Hematopoietic multipotent progenitor cell (in vitro differentiated cells): ENCODE data around the gene LRP3. TPM values are rescaled to one million over a fixed set of nuclear protein-coding genes. Genes with fewer than 3 reads are reported as not detected.
A peak's percentile ranks its signal among the peaks of the same experiment; 100 is the strongest.

Source experiments
- DNase-seq, 3 donors: peaks; one replicate each; pipeline ENCODE4 v3.0.0-alpha.2; 2011 to 2015; ENCODE audit warnings: low read depth in 2 of 3, low spot score in 2 of 3
- total RNA-seq: library from RNA; depleted of rRNA; stranded (reverse); fragments of >200 nt; gene quantifications from one replicate; pipeline ENCODE4 v1.2.3, GENCODE V29; 2012

The LRP3 gene
- total RNA-seq, 1 donor = 6.7 TPM

DNA sequence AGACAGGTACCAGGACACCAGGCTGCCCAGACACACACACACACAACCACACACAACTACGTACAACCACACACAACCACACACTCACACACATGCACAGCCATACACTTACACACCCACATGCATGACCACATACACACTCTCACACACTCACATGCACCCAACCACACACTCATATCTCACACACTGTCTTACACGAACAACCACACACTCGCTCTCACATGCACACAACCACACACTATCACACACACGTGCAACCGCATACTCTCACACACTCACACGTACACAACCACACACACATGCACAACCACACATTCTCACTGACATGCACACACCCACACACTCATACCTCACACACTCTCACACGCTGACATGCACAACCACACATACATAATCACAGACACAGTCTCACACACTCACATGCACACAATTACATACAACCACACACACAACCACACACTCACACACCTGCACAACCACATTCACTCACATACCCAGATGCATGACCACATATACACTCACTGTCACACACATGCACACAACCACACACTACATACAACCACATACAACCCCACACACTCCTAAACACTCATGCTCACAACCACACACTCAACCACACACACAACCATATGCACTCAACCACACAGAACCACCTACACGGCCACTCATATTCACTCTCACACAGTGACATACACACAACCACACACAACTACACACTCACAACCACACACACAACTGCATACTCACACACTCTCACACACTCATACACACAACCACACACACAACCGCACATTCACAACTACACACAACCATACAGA, 39.1 kb downstream of the LRP3 start:
- DNase-seq = no peak

DNA sequence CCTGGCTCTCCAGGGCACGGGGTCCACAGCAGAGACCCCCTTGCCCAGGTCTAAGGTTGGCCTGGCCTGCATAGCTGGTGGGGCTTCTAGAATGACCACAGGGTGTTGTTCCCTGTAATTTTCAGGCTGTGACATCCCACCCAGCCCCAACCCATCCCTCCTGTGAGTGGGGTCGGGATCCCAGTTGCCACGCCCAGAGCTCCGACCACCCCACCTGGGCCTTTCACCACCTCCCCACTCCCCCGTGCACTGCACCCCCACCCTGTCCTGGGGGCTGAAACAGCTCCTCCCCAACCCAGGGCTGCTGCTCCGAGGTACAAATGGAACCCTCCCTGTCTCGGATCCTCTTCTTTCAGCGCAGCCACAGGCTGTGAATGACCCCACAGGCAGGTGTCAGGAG, 40.0 kb downstream of the LRP3 start:
- no peak for DNase-seq

DNA sequence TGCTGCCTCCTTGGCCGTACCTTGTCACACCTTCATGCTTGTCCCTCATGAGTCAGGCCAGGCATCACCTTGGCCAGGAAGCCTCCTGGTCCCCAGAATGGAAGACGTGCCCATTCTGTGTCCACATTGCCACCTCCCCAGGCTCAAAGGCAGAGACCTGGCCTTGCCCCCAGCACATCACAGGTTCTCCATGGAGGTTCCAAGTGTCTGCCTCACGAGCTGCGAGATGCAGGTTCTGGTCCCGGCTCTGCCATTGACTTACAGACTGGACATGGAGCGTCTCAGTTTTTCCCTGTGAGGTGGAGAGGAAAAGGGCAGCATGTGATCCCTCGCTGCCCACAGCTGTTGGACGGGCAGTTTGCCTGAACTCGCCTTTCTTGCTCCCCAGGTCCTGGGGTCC, 40.6 kb downstream of the LRP3 start:
- no peak for DNase-seq

DNA sequence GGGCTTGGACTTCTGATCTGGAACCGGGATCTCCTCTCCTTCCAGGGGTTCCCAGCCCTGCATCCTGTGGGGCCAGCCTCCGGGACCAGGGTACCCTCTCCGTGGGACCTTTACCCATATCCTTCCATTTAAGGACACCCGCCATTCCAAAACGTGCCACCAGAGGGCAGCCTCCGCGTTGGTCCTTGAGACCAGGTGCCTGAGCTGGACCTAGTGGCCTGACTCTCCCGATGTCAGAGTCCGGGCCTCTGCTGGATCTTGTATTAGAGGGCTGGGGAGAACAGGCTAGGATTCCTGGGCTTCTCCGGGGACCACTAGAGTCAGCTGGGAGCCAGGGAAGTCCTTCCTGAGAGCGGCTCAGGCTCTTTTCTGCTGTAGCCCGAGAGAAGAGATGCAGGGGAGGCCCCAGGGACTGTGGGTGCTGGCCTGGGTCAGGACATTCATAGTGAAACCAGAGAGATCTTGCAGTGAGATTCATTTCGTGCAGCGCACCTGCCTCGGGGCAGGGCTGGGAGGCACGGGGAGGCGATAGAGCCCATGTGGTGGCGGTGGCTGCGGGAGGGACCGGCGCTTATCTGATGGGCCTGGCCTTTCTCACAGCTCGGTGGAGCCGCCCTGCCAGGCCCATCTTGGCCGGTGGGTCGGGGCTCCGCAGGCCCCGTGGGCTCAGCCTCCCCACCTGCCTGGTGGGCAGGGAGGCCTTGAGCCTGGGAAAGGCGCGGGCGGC, 41.3 kb downstream of the LRP3 start:
- DNase-seq = peak; percentile 52 to 77 (median 55)

DNA sequence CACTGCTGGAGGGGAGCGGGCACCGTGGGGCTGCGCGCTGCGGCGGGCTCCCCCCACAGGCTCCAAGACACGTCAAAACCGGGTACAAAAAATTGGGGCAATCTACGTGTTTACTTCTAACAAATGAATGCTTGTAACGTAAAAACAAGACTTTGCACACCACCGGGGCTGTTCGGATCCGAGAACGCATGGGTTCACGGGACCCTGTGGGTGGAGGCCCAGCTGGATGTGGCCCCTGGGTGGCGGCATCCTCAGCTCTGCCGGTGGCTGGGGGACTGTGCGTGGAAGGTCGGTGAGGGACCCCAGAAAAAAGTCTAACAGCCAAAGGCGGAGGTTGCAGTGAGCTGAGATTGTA, 41.8 kb downstream of the LRP3 start:
- DNase-seq = no peak

DNA sequence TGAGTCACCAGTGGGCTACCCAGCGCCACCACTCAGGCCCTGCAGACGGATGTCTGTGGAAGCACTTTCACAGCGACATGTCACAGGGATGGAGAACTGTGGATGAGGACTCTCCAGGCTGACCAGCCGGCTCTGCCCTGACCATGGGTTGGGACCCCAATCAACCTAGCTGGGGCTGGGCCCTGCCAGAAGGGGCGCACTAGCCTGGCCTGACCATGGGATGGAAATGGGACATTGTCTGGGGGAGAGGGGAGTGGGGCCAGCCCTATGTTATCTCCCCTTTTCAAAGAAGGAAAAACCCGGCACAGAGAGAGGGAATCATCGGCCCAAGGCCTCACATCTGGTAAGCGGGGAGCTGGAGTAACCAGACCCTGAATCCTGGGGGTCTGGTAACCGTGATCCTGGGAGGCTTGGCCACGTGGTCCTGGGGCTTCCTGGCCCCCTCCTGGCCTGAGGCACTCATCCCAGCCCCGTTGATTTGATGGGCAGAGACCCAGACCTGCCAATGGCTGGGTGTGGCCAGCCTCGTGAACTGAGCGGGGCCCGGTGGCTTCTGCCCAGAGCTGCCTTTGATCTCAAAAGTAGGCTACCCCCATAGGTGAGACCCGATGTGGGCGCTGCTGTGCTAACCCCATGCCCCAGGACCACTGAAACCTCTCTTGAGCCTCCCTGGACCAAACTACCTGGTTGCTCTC, 42.7 kb downstream of the LRP3 start:
- DNase-seq = no peak

DNA sequence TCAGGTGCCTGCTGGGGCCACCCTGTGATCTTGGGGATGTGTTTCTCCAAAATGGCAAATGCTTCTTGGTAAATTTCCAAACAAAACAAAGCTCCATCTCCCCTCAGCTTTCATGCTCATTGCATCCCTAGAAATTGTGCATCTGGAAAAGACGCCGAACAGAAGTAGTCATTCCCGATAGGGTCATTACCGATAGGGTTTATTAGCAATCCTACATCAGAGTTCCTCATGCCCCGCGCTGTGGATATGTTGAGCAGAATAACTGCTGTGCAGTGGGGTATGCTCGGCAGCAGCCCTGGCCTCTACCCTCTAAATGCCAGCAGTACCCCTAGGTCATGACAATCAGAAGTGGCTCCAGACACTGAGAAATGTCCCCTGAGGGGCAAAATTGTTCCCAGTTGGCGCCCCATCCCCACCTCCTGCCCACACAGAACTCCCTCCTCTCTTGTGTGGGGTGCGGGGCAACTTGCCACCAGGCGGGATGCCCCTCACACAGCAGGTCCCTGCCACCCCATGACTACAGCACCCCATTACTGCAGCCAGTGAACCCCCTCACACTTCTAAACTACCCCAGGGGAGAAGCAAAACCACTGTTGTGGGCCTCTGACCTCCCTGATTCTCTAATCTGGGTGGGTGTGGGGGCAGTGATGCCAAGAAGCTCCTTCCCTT, 44.5 kb downstream of the LRP3 start:
- DNase-seq = no peak

DNA sequence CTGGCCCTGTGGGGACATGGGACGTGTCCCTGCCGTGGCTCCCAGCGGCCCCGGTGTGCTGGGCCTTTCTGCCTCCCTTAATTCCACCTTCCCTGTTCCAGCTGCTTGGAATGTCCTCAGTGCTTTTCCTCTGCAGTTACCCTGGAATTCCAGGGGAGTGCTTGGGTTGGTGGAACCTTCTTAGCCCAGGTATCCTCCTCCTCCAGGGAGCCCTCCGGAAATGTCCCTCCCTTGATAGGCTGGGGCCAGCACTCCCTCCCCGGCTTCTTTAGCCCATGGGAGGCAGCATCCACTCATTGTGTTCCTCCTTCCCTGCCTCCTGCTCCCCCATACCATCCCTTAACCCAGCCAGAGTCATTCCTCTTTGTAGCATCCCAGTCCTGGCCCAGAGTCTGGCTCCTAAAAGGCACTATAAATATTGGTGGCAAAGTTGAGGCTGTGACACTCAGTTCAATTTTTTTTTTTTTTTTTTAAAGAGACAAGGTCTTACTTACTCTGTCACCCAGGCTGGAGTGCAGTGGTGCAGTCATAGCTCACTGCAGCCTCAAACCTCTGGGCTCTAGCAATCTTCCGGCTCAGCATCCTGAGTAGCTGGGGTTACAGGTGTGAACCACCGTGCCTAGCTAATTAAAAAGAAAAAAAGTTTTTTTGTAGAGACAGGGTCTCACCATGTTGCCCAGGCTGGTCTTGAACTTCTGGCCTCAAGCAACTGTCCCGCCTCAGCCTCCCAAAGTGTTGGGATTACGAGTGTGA, 45.3 kb downstream of the LRP3 start:
- no peak for DNase-seq

DNA sequence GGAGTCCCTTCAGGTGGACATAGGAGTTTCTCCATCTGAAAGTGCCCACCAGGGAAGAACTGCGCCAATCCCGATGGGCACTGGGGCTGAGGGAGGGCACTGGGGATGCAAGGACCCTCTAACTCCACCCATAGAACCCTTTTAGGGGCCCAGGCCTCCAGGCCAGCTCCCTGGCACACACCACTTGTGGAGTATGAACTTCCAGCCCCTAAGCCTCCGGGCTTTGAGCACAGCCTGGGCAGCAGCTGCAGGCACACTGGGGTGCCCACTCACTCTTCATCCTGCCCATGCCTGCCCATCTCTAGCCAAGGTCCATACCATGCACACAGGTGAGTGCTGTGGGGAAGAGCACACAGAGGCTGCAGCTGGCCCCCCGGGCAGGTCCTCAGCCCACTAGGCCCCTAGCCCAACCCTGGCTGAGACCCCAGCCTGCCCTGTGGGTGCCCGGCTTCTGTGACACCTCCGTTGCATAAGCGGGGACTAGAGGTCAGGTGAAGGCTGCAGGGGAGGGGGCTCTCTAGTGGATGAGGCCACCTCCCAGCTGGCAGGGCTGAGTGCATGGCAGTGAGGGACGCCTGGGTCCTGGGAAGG, 46.1 kb downstream of the LRP3 start:
- DNase-seq = no peak

DNA sequence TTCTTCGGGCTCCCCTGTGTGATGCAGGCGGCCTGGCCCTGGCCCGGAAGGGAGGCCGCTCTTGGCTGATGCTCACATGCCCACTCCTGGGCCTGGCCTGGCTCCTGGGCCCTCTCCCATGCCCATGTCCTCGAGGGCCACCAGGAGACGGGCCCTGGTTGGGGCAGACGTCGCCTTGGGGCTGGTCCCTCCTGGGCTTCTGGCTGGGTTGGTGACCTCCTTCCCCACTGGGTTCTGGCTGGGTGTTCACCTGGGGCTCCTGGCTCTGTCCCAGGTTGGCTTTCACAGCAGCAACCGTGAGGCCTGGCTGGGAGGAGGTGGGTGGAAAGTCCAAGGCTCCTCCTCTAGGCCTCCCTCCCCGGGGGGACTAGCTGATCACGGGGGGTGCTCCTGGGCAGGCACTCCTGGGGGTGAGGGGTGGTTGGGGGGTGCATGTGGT, 47.0 kb downstream of the LRP3 start:
- DNase-seq = no peak

DNA sequence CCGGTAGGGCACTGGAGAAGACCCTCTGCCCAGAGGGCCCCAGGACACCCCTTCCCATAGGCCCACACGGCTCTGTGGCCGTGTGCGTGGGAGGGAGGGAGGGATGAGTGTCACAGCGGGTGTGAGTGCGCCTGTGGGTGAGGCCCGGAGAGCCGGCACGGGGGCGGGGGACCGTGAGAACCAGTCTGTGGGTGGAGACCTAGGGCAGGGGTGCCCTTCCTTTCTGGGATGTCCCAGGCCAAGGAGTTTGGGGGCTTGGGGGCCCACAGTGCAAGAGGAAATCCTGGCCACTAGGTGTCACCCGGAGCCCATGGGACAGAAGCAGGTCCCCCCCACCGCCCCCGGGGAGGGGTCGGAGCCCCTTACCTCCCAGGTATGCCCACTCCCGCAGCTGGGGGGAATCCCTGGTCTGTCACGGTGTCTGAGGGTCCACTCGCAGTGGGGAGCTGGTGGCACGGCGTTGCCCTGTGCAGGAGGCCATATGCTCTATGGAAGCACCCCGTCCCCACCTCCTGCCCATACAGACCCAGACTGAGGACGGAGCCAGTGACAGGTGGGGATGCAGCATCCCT, 47.5 kb downstream of the LRP3 start:
- peak in 2 of 3 donors; percentile 49 to 59 for DNase-seq

DNA sequence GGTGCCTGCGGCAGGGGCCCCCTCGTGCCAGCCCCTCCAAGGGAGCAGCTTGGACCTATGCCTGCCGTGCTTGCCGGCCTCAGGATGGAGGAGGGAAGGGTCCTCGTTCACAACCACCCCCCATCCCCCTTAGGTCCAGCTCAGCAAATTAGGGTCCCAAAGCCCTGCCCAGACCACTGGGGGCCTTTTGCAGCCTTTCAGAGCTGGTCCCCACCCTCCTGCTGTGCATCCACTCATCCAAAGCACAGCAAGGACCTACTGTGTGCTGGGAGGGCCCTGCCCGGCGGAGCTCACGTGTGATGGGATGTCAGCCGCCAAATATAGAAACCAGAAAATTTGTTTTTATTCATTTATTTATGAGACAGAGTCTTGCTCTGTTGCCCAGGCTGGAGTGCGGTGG, 48.0 kb downstream of the LRP3 start:
- DNase-seq = no peak

DNA sequence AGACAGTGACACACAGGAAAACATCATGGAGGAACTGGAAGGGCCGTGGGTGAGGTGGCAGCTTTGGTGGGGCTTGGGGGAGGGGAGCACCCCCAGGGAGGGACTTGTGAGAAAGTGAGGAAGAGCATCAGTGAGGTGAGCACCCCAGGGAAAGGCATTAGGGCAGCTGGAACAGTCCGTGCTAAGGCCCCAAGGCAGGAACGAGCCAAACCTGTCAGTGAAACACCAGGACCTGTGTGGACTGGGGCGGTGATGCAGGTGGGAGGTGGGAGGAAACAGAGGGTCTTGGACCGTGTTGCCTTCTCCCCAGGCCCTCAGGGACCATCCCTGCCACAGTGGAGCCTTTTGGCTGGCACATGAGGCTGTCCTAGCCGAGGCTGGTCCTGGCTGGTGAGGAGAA, 48.8 kb downstream of the LRP3 start:
- no peak for DNase-seq

DNA sequence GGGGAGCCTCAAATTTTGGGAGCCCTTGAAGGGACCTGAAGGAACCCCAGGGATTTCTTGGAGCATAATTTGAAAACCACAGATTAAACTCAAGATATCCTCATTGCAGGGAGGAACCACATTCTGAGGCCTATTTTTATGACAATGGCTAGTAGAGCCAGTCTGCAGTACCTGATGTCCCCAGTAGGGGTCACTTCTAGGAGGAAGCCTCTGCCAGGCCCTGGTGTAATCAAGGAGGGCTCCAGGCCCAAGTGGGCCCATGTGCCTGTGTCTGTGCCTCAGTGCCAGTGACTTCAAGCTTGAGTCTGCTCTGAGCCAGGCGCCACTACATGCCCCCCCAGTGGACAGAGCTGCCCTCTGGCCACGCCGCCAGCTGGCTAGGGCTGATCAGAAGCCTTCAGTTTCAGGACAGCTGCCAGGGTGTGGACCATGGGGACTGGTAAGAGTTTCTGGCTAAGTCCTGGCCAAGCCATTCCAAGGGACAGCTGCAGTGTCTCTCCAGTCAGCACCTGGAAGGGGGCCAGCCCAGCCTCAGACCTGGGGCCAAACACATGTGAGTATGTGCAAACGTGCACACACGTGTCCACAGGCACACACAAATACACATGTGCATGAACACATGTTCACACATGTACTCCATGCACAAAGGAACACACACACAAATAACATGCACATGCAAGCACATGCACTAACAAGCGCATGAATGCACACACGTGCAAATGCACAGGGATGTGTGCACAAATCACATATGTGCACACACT, 52.0 kb downstream of the LRP3 start:
- no peak for DNase-seq

DNA sequence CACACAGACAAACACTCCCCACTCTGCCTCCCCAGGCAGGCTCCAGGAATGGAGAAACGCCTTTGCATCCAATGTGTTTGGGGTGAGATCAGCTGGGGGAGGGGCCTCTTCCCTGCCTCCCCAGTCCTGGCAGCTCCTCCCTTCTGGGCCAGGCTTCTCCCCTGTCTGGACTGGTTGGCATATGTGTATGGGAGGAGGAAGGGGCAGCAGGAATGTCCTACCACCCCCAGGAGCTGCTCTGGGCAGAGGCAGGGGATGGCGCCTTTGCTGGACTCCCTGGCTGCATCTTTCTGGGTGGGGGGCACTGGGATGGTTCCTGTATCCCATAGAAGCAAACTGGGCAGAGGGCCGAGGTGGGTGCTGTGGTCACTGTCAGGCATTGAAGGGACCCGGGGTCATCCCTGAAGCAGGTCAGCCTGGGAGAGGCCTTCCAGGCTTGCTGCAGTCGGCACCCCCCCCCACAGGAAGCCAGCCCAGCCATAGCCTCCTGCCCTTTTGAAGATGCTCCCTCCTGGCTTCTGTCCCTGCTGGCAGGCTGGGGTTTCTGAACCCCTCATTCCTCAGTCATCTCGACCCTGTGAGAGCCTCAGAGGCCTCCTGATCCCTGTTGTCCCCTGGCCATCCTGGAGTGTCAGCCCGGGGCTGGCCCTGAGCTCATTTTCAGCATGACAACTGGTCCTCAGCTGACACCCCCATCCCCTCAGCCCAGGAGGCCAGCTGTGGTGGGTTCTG, 52.7 kb downstream of the LRP3 start:
- DNase-seq = no peak

DNA sequence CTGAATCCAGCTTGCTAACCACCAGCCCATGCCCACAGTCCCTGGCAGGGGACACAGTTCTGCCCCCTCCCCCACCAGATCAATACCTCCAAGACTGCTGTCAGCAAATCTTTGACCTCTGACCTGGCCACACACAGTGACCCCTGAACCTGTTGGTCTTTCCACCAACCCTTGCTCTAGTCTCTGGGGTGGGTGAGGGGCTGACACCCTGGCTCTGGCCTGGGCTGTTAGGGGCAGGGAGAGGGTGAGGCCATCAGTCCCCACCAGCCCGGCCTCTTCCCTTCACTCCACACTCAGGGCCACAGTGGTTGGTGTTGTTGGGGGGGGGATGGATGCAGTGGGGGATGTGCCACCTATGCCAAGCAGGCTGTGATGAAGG, 53.3 kb downstream of the LRP3 start:
- DNase-seq = no peak

DNA sequence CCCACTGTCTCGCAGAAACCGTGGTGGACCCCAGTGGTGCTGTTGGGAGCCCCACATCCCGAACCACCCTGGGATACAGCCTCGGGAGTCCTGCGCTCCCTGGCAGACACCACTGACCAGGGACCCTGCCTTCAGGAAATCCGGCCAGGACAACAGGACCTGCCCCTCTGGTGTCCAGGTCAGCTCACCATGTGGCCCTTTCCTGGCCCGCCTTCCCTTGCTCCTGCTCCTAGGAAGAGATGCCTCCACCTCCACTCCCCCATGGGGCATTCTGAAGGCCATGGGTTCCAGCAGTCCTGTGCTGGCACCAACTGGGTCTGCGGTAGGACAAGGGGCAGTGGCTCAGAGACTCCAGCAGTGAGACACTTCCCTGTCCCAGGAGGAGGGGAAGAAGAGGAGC, 54.0 kb downstream of the LRP3 start:
- DNase-seq = no peak

DNA sequence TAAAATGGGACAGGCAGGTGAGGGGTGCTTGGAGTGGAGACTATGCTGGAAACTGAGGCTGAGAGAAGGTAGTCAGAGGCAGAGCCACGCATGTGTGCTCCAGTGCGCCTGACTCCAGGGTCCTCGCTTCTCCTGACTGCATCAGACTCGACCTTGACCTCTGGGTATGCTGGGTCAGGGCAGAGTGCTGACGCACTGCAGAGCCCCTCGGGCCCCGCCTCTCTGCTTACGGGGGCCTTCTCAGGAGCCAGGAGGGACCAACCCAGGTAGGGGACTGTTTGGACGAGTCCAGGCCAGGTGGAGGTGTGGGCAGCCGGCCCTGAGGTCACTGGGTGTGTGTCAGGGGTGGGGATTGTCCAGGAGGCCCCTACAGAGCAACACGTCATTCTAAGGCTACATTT, 54.4 kb downstream of the LRP3 start:
- no peak for DNase-seq
